ENCODE measurements around the gene SLFN12L. TPM values are rescaled to one million over a fixed set of nuclear protein-coding genes. Genes with fewer than 3 reads are reported as not detected.

The SLFN12L gene
- total RNA-seq, 1 experiment from 2014 or later: not detected

- Histone ChIP-seq H3F3A (ENCODE audit: low read length, unreplicated experiment) (no peaks in the 10 kb centered on the region), H3K4me1 (ENCODE audit: insufficient read depth, low read length) (peaks cover 11% of the 10 kb centered on the region), H3K36me3 (ENCODE audit: low read depth, low read length) (no peaks in the 10 kb centered on the region), H3K4me2 (ENCODE audit: low read length) (no peak overlapping the region), H3K9ac (ENCODE audit: low read length) (no peak overlapping the region), H3K9me3 (ENCODE audit: low read length) (no peaks in the 10 kb centered on the region), H3K27me3 (ENCODE audit: low read length) (no peaks in the 10 kb centered on the region), H3K79me2 (ENCODE audit: low read length) (no peaks in the 10 kb centered on the region), H3K4me3 (ENCODE audit: low read length) (no peak overlapping the region), H4K20me1 (ENCODE audit: low read length) (no peaks in the 10 kb centered on the region), H2AFZ (ENCODE audit: low read length) (no peak overlapping the region), H3K9me2 (replicated peaks; ENCODE audit: low read length) (no peaks in the 10 kb centered on the region), H3K27ac (ENCODE audit: low read length) (no peak overlapping the region)
- TF ChIP-seq EZH2phosphoT487 (IDR thresholded peaks at IDR 0.05; ENCODE audit: borderline replicate concordance, low read length) (no peak), EZH2 (IDR thresholded peaks at IDR 0.05; ENCODE audit: low read length, unreplicated experiment) (no peak)
- TF ChIP-seq, protein P1, sequence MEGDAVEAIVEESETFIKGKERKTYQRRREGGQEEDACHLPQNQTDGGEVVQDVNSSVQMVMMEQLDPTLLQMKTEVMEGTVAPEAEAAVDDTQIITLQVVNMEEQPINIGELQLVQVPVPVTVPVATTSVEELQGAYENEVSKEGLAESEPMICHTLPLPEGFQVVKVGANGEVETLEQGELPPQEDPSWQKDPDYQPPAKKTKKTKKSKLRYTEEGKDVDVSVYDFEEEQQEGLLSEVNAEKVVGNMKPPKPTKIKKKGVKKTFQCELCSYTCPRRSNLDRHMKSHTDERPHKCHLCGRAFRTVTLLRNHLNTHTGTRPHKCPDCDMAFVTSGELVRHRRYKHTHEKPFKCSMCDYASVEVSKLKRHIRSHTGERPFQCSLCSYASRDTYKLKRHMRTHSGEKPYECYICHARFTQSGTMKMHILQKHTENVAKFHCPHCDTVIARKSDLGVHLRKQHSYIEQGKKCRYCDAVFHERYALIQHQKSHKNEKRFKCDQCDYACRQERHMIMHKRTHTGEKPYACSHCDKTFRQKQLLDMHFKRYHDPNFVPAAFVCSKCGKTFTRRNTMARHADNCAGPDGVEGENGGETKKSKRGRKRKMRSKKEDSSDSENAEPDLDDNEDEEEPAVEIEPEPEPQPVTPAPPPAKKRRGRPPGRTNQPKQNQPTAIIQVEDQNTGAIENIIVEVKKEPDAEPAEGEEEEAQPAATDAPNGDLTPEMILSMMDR (conservative IDR thresholded peaks at IDR 0.05; ENCODE audit: low read depth, low read length): no peak
- intact Hi-C loops (cut with micrococcal nuclease): no loop called here
- CTCF ChIA-PET: no interaction called here
- no TSS peak for BruUV-seq (replicated peaks)
- ATAC-seq (no peak), DNase-seq (no peak)
- POLR2A ChIA-PET (ENCODE audit: unreplicated experiment): no interaction called here
Measured at GRCh38 chr17:35429702-35430101, 107.8 kb downstream of the SLFN12L start.

- Histone ChIP-seq H3K27ac (ENCODE audit: low read length) (no peak overlapping the region), H3K4me2 (ENCODE audit: low read length) (no peak overlapping the region), H2AFZ (ENCODE audit: low read length) (no peak overlapping the region), H3K4me3 (ENCODE audit: low read length) (no peak overlapping the region), H3K79me2 (ENCODE audit: low read length) (no peaks in the 10 kb centered on the region), H4K20me1 (ENCODE audit: low read length) (no peaks in the 10 kb centered on the region), H3F3A (ENCODE audit: low read length, unreplicated experiment) (no peaks in the 10 kb centered on the region), H3K9ac (ENCODE audit: low read length) (no peak overlapping the region), H3K9me3 (ENCODE audit: low read length) (no peaks in the 10 kb centered on the region), H3K4me1 (ENCODE audit: insufficient read depth, low read length) (peaks cover 4% of the 10 kb centered on the region), H3K27me3 (ENCODE audit: low read length) (no peaks in the 10 kb centered on the region), H3K9me2 (replicated peaks; ENCODE audit: low read length) (no peaks in the 10 kb centered on the region), H3K36me3 (ENCODE audit: low read depth, low read length) (no peaks in the 10 kb centered on the region)
- CTCF ChIA-PET: no interaction called here
- no TSS peak for BruUV-seq (replicated peaks)
- POLR2A ChIA-PET (ENCODE audit: unreplicated experiment): interaction anchor here (0.6 kb wide), 1 partner anchor 19 kb away, joined by 3 read pairs; no protein-coding TSS in a partner anchor
- TF ChIP-seq EZH2phosphoT487 (IDR thresholded peaks at IDR 0.05; ENCODE audit: borderline replicate concordance, low read length) (no peak), EZH2 (IDR thresholded peaks at IDR 0.05; ENCODE audit: low read length, unreplicated experiment) (no peak)
- TF ChIP-seq, protein P1 (conservative IDR thresholded peaks at IDR 0.05; ENCODE audit: low read depth, low read length): no peak
- DNase-seq (no peak), ATAC-seq (no peak)
- intact Hi-C loops (cut with micrococcal nuclease): no loop called here
Measured at GRCh38 chr17:35428229-35428628, 109.2 kb downstream of the SLFN12L start.

- Histone ChIP-seq H3K36me3 (ENCODE audit: low read depth, low read length) (no peaks in the 10 kb centered on the region), H3K4me1 (ENCODE audit: insufficient read depth, low read length) (no peaks in the 10 kb centered on the region), H3K9me2 (replicated peaks; ENCODE audit: low read length) (no peaks in the 10 kb centered on the region), H3K9ac (ENCODE audit: low read length) (no peak overlapping the region), H3K79me2 (ENCODE audit: low read length) (no peaks in the 10 kb centered on the region), H3K9me3 (ENCODE audit: low read length) (no peaks in the 10 kb centered on the region), H4K20me1 (ENCODE audit: low read length) (no peaks in the 10 kb centered on the region), H3F3A (ENCODE audit: low read length, unreplicated experiment) (no peaks in the 10 kb centered on the region), H3K4me3 (ENCODE audit: low read length) (no peak overlapping the region), H3K27me3 (ENCODE audit: low read length) (no peaks in the 10 kb centered on the region), H3K4me2 (ENCODE audit: low read length) (no peak overlapping the region), H2AFZ (ENCODE audit: low read length) (no peak overlapping the region), H3K27ac (ENCODE audit: low read length) (no peak overlapping the region)
- no peak for TF ChIP-seq EZH2 (IDR thresholded peaks at IDR 0.05; ENCODE audit: low read length, unreplicated experiment)
- TF ChIP-seq, protein P1 (conservative IDR thresholded peaks at IDR 0.05; ENCODE audit: low read depth, low read length): no peak
- no peak for TF ChIP-seq EZH2phosphoT487 (IDR thresholded peaks at IDR 0.05; ENCODE audit: borderline replicate concordance, low read length)
- BruUV-seq (replicated peaks): no TSS peak
- DNase-seq: no peak
- ChIA-PET CTCF (no interaction called here), POLR2A (ENCODE audit: unreplicated experiment) (no interaction called here)
- intact Hi-C loops (cut with micrococcal nuclease): no loop called here
- no peak for ATAC-seq
Measured at GRCh38 chr17:35423761-35424160, 113.7 kb downstream of the SLFN12L start.

Other genes with a start within 250 kb of the SLFN12L start
- 7.5 and 13.9 TPM in 2 replicates for gene SLFN11, start 164.1 kb downstream of the SLFN12L start, total RNA-seq (2014; rRNA removed)
- not detected in 2 replicates for gene SLFN12, start 105.2 kb downstream of the SLFN12L start, total RNA-seq (2014; rRNA removed)
- 4.6 and 8.2 TPM in 2 replicates for gene SLFN13, start 88.9 kb downstream of the SLFN12L start, total RNA-seq (2014; rRNA removed)
- gene SLFN14, start 23.1 kb upstream of the SLFN12L start, total RNA-seq (2014; rRNA removed): not detected in 2 replicates
- 2.4 and 3.9 TPM in 2 replicates for gene PEX12, start 40.9 kb upstream of the SLFN12L start, total RNA-seq (2014; rRNA removed)
- 70.2 and 84.9 TPM in 2 replicates for gene AP2B1, start 49.6 kb upstream of the SLFN12L start, total RNA-seq (2014; rRNA removed)
- 0.52 and 0.77 TPM in 2 replicates for gene RASL10B, start 194.0 kb upstream of the SLFN12L start, total RNA-seq (2014; rRNA removed)
- gene GAS2L2, start 215.6 kb upstream of the SLFN12L start, total RNA-seq (2014; rRNA removed): not detected in 2 replicates
- not detected in 2 replicates for gene C17orf50, start 223.2 kb upstream of the SLFN12L start, total RNA-seq (2014; rRNA removed)